MV-4-11 (cell line): ENCODE measurements around the gene VSX2.

Source experiments
- DNase-seq: peaks from one replicate; lab custom pipeline; 2025; lab: John Stamatoyannopoulos, UW

Gene VSX2

GRCh38 chr14:74302152-74302628, 62.9 kb downstream of the VSX2 start:
- DNase-seq: peak; percentile 56

DNA sequence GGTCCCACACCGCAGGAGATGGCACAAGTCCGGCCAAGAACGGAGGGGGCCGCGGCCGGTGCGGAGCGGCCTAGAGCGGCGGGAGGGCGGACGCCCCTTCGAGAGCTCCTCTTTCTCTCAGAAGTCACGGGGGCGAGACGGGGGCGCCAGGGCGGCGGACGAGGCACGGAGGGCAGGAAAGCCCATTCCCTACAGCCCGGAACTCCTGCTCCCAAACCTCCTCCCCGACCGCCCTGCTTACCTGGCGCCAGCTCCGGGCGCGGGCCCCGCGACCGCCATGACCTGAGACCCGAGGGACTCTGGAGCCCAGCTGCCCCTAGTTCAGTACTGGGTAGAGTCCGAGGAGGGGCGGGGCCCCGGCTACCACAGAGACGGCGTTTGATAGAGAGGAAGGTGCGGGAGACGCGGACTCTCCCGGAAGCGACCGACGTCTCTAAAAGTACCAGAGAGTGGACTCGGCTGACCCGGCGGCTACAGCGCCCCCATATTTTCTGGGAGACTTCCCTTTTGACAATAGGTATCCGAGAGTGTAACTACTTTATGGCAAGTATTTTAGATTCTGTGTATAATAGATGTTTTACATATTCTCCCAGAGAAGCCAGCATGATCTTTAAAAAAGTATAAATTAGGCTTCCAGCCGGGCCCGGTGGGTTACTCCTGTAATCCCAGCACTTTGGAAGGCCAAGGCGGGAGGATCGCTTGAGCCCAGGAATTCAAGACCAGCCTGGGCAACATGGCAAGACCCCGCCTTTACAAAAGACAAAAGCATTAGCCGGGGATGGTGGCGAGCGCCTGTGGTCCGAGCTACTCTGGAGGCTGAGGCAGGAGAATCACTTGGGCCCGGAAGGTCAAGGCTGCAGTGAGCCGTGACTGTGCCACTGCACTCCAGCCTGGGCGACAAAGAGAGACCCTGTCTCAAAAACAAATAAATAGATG, 63.7 kb downstream of the VSX2 start, which contains the start of gene ABCD4:
Gene ABCD4, minus strand, starts transcription at position 301 of the 936 bp plus-strand sequence. Its CDS starts 22 bp downstream, at position 279.
- DNase-seq: peak; percentile 93

DNA sequence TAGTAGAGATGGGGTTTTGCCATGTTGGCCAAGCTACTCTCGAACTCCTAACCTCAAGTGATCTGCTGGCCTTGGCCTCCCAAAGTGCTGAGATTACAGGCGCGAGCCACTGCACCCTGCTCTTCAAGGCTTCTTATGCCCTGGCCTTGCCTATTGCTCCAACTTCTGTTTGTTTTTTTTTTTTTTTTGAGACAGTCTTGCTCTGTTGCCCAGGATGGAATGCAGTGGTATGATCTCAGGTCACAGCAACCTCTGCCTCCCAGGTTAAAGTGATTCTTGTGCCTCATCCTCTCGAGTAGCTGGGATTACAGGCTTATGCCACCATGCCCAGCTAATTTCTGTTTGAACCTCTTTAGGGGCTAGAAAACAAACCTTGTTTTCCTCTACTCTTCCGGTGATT, 69.4 kb downstream of the VSX2 start:
- DNase-seq: no peak

- DNase-seq: peak; percentile 21
These were observed 70.1 kb downstream of the VSX2 start for GRCh38 chr14:74309125-74310022.

DNA sequence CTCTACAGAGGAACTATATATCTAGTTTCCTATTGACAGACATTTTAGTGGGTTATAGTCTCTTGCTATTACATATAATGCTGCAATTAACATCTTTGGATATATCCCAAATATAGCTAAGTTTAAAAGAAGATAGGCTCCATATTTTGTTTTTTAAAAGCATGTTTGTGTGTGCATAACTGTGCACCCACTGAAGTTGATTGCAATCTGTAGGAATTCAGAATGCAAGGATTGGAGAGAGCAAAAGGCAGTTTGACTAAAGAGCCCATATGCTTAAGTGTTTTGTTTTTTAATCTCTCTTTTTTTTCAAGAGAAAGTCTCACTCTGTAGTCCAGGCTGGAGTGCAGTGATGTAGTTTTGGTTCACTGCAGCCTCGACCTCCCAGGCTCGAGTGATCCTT, 72.9 kb downstream of the VSX2 start:
- no peak for DNase-seq
